IMR-90 (cell line): ENCODE data around the gene SRSF12. TPM values are rescaled to one million over a fixed set of nuclear protein-coding genes. Genes with fewer than 3 reads are reported as not detected.

Experiments
- ATAC-seq: fragments of 200-7000 bp; cut with Tn5 transposase; 2 replicates; pipeline ENCODE4 v1.9.1; 2020; ENCODE audit warnings: low read depth, mild to moderate bottlenecking, moderate library complexity
- BruUV-seq: library from RNA; stranded (reverse); fragments of 400-500 nt; replicated peaks from 2 replicates; lab custom pipeline; 2021; lab: Mats Ljungman, UMichigan
- CTCF ChIA-PET: fragments of 300-600 bp; formaldehyde crosslinking; extraction: SDS; loops from one replicate; lab custom pipeline; 2021; ENCODE audit warnings: antibody characterized with exemption; lab: Yijun Ruan, JAX
- POLR2A ChIA-PET: fragments of 300-600 bp; sonication (Branson Sonifier 250); formaldehyde crosslinking; loops from one replicate; lab custom pipeline; 2022; ENCODE audit warnings: antibody characterized with exemption; ENCODE audit not compliant: unreplicated experiment; lab: Charles Lee
- DNase-seq: peaks from one replicate; pipeline ENCODE4 v3.0.0; 2013
- H2AFZ ChIP-seq: replicated peaks from 2 replicates; pipeline ENCODE3; 2013; ENCODE audit warnings: low read length, mild to moderate bottlenecking; ENCODE audit not compliant: poor library complexity
- H2AK5ac ChIP-seq: 2 replicates; pipeline ENCODE4 v1.6.1; 2013; ENCODE audit warnings: low read depth, low read length, inconsistent platforms
- H2AK9ac ChIP-seq: replicated peaks from 2 replicates; pipeline ENCODE3; 2013; ENCODE audit warnings: mild to moderate bottlenecking, low read depth, low read length, moderate library complexity; ENCODE audit not compliant: poor library complexity
- H2BK120ac ChIP-seq: 2 replicates; pipeline ENCODE4 v1.6.1; 2013; ENCODE audit warnings: low read depth, low read length, inconsistent platforms
- H2BK15ac ChIP-seq: 3 replicates; pipeline ENCODE4 v1.6.1; 2013; ENCODE audit warnings: low read depth, low read length, inconsistent platforms
- H2BK20ac ChIP-seq: 2 replicates; pipeline ENCODE4 v1.6.1; 2013; ENCODE audit warnings: low read depth, mild to moderate bottlenecking, inconsistent platforms, low read length, moderate library complexity
- H2BK5ac ChIP-seq: 2 replicates; pipeline ENCODE4 v1.6.1; 2013; ENCODE audit warnings: mild to moderate bottlenecking, low read depth, low read length, inconsistent platforms; ENCODE audit not compliant: poor library complexity, severe bottlenecking
- H3K14ac ChIP-seq: replicated peaks from 2 replicates; pipeline ENCODE4 v1.6.1; 2013; ENCODE audit warnings: low read depth, low read length, inconsistent platforms
- H3K18ac ChIP-seq: 2 replicates; pipeline ENCODE4 v1.6.1; 2013; ENCODE audit warnings: low read depth, low read length, control low read depth
- H3K23ac ChIP-seq: 2 replicates; pipeline ENCODE4 v1.6.1; 2013; ENCODE audit warnings: low read depth, low read length, inconsistent platforms
- H3K27ac ChIP-seq: 2 replicates; pipeline ENCODE4 v1.5.1; 2013; ENCODE audit warnings: mild to moderate bottlenecking, control low read depth, low read length; ENCODE audit not compliant: insufficient read depth
- H3K27me3 ChIP-seq: 2 replicates; pipeline ENCODE4 v1.6.1; 2013; ENCODE audit warnings: low read length; ENCODE audit not compliant: control insufficient read depth, insufficient read depth
- H3K36me3 ChIP-seq: 2 replicates; pipeline ENCODE4 v1.6.1; 2013; ENCODE audit warnings: low read length, mixed read lengths; ENCODE audit not compliant: control insufficient read depth, insufficient read depth
- H3K4ac ChIP-seq: 2 replicates; pipeline ENCODE4 v1.6.1; 2013; ENCODE audit warnings: low read depth, low read length, inconsistent platforms
- H3K4me1 ChIP-seq: 2 replicates; pipeline ENCODE4 v1.6.1; 2013; ENCODE audit warnings: low read length, mixed read lengths; ENCODE audit not compliant: control insufficient read depth, insufficient read depth
- H3K4me2 ChIP-seq: 2 replicates; pipeline ENCODE4 v1.6.1; 2013; ENCODE audit warnings: low read depth, mild to moderate bottlenecking, control low read depth, low read length, moderate library complexity
- H3K4me3 ChIP-seq: 2 replicates; pipeline ENCODE4 v1.5.1; 2013; ENCODE audit warnings: low read depth, mild to moderate bottlenecking, control low read depth, low read length, moderate library complexity; ENCODE audit not compliant: insufficient read depth
- H3K56ac ChIP-seq: 2 replicates; pipeline ENCODE4 v1.6.1; 2013; ENCODE audit warnings: low read length, inconsistent platforms; ENCODE audit not compliant: insufficient read depth; ENCODE audit errors: extremely low read depth
- H3K79me1 ChIP-seq, 2 experiments: 2 replicates each; pipeline ENCODE4 v1.6.1; 2013; ENCODE audit warnings: low read length in 2 of 2, inconsistent platforms in 1 of 2, low read depth in 1 of 2
- H3K9ac ChIP-seq: 2 replicates; pipeline ENCODE4 v1.6.1; 2013; ENCODE audit warnings: low read depth, low read length, control low read depth
- H3K9me1 ChIP-seq: 2 replicates; pipeline ENCODE4 v1.6.1; 2013; ENCODE audit warnings: low read length, inconsistent platforms; ENCODE audit not compliant: insufficient read depth
- H3K9me3 ChIP-seq: 2 replicates; pipeline ENCODE4 v1.6.1; 2013; ENCODE audit warnings: low read length; ENCODE audit not compliant: control insufficient read depth, insufficient read depth
- H4K20me1 ChIP-seq: 2 replicates; pipeline ENCODE4 v1.6.1; 2013; ENCODE audit warnings: low read length, inconsistent platforms; ENCODE audit not compliant: insufficient read depth
- H4K5ac ChIP-seq: 2 replicates; pipeline ENCODE4 v1.6.1; 2013; ENCODE audit warnings: mild to moderate bottlenecking, low read depth, low read length, control low read depth
- H4K8ac ChIP-seq, 2 experiments: 2 replicates each; pipeline ENCODE4 v1.6.1; 2013; ENCODE audit warnings: low read depth in 2 of 2, low read length in 2 of 2, control low read depth in 1 of 2, inconsistent platforms in 1 of 2
- H4K91ac ChIP-seq: 2 replicates; pipeline ENCODE4 v1.6.1; 2013; ENCODE audit warnings: low read depth, low read length, inconsistent platforms; ENCODE audit not compliant: insufficient read depth
- CEBPB ChIP-seq: IDR thresholded peaks from 2 replicates; pipeline ENCODE4 v1.6.1; 2012; ENCODE audit warnings: low read depth, low read length, improper control_type of control experiment
- CHD1 ChIP-seq: IDR thresholded peaks from 2 replicates; pipeline ENCODE4 v1.6.1; 2012; ENCODE audit warnings: low read depth, low read length, improper control_type of control experiment
- FOS ChIP-seq: fragments of 150-350 bp; IDR thresholded peaks from 2 replicates; pipeline ENCODE4 v1.6.1; 2016; ENCODE audit warnings: low read depth, low read length
- MAFK ChIP-seq: IDR thresholded peaks from 2 replicates; pipeline ENCODE4 v1.6.1; 2012; ENCODE audit warnings: low read depth, low read length, improper control_type of control experiment
- MAZ ChIP-seq: IDR thresholded peaks from 2 replicates; pipeline ENCODE4 v1.6.1; 2012; ENCODE audit warnings: low read depth, mild to moderate bottlenecking, low read length, improper control_type of control experiment, moderate library complexity, borderline replicate concordance
- NFE2L2 ChIP-seq: fragments of 150-350 bp; IDR thresholded peaks from 2 replicates; pipeline ENCODE4 v1.6.1; 2016; ENCODE audit warnings: low read depth, mild to moderate bottlenecking, low read length
- POLR2A ChIP-seq: IDR thresholded peaks from 2 replicates; pipeline ENCODE4 v1.6.1; 2012; ENCODE audit warnings: mild to moderate bottlenecking, low read depth, low read length
- RAD21 ChIP-seq: IDR thresholded peaks from 2 replicates; pipeline ENCODE4 v1.6.1; 2012; ENCODE audit warnings: low read length, improper control_type of control experiment
- RCOR1 ChIP-seq: IDR thresholded peaks from 2 replicates; pipeline ENCODE4 v1.6.1; 2012; ENCODE audit warnings: mild to moderate bottlenecking, low read length, improper control_type of control experiment; ENCODE audit not compliant: insufficient replicate concordance
- RFX5 ChIP-seq: IDR thresholded peaks from 2 replicates; pipeline ENCODE4 v1.8.0; 2012; ENCODE audit warnings: low read depth, mild to moderate bottlenecking, low read length, moderate library complexity
- SMC3 ChIP-seq: fragments of 150-350 bp; IDR thresholded peaks from 2 replicates; pipeline ENCODE4 v1.6.1; 2016; ENCODE audit warnings: low read depth, mild to moderate bottlenecking, antibody characterized with exemption, low read length, moderate library complexity
- WGBS, 2 experiments: methylation state at CpG; one replicate each; pipeline versions ENCODE4 v1.1.5 to v1.1.7; 2013; ENCODE audit warnings: missing lambda C conversion rate in 2 of 2; ENCODE audit not compliant: insufficient read length in 1 of 2; ENCODE audit errors: extremely low coverage in 2 of 2; 5-methylcytosine and 5-hydroxymethylcytosine counted together
- dilution Hi-C: fragments of 300-500 bp; cut with HindIII; formaldehyde crosslinking; loops from one replicate; pipeline ENCODE4 v1.14.3; 2018; ENCODE audit warnings: low sequenced_read_pairs; ENCODE audit not compliant: unreplicated experiment
- in situ Hi-C: fragments of 300-500 bp; cut with MboI; formaldehyde crosslinking; loops from 3 replicates; pipeline ENCODE4 v1.14.3; 2019; ENCODE audit warnings: low sequenced_read_pairs, inconsistent platforms, mixed read lengths
- intact Hi-C: fragments of 100-400 bp; cut with micrococcal nuclease; formaldehyde crosslinking; loops from 2 replicates; pipeline ENCODE4 v1.10.0; 2022
- polyA plus RNA-seq, 3 experiments: library from polyadenylated mRNA; depleted of rRNA; stranded (reverse); fragments of >200 nt; gene quantifications; 2 replicates each; pipeline ENCODE4 v1.2.3, GENCODE V29; 2012; ENCODE audit warnings: low replicate concordance in 1 of 3
- total RNA-seq: library from RNA; depleted of rRNA; stranded (reverse); fragments of >200 nt; gene quantifications from 2 replicates; pipeline ENCODE4 v1.2.3, GENCODE V29; 2012
- TF ChIP-seq, protein P1 (sequence below): fragments of 150-350 bp; IDR thresholded peaks from 2 replicates; pipeline ENCODE4 v1.6.1; 2017; ENCODE audit warnings: mild to moderate bottlenecking, antibody characterized with exemption, low read length, low read depth
- TF ChIP-seq, protein P2 (sequence below): conservative IDR thresholded peaks from 2 replicates; pipeline ENCODE4 v1.5.1; 2012; ENCODE audit warnings: mild to moderate bottlenecking, low read depth, low read length, improper control_type of control experiment
- TF ChIP-seq, protein P3 (sequence below): fragments of 150-350 bp; IDR thresholded peaks from 2 replicates; pipeline ENCODE4 v1.6.1; 2016; ENCODE audit warnings: low read depth, mild to moderate bottlenecking, low read length, moderate library complexity, borderline replicate concordance

Gene SRSF12
- total and polyA plus RNA-seq, 2 of the 4 experiments (the other 2 are of a cell fraction): 0.21 to 0.36 TPM

DNA sequence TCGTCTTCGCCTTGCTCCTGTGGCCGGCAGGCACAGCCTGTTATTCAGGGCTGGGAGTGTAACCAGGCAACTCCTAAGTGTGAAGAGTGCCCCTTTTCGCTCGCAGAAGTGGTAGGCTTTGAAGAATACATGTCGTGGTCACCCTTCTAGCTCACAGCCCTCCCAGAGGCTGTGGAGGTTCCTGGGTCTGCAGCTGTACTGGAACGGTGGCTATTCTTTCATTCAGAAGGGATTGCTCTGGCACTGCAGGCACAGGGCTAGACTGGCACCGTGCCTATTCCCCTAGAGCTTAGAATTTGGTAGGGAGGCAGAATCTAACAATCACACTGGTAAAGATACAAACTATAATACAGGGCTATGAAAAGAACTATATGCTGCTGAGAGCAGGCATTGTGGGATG lies 1.1 kb upstream of the SRSF12 start:
- DNase-seq (no peak), ATAC-seq (no peak)
- H3K18ac ChIP-seq: no peak overlapping the region
- no peaks in the 10 kb centered on the region for H3K9me1 ChIP-seq
- no peak overlapping the region for H3K14ac ChIP-seq
- no peak overlapping the region for H2BK5ac ChIP-seq
- no peak overlapping the region for H3K4ac ChIP-seq
- no peaks in the 10 kb centered on the region for H3K36me3 ChIP-seq
- no peak for TF ChIP-seq CHD1
- TF ChIP-seq, protein P1, sequence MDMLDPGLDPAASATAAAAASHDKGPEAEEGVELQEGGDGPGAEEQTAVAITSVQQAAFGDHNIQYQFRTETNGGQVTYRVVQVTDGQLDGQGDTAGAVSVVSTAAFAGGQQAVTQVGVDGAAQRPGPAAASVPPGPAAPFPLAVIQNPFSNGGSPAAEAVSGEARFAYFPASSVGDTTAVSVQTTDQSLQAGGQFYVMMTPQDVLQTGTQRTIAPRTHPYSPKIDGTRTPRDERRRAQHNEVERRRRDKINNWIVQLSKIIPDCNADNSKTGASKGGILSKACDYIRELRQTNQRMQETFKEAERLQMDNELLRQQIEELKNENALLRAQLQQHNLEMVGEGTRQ: no peak
- no peak for TF ChIP-seq FOS
- TF ChIP-seq, protein P2, sequence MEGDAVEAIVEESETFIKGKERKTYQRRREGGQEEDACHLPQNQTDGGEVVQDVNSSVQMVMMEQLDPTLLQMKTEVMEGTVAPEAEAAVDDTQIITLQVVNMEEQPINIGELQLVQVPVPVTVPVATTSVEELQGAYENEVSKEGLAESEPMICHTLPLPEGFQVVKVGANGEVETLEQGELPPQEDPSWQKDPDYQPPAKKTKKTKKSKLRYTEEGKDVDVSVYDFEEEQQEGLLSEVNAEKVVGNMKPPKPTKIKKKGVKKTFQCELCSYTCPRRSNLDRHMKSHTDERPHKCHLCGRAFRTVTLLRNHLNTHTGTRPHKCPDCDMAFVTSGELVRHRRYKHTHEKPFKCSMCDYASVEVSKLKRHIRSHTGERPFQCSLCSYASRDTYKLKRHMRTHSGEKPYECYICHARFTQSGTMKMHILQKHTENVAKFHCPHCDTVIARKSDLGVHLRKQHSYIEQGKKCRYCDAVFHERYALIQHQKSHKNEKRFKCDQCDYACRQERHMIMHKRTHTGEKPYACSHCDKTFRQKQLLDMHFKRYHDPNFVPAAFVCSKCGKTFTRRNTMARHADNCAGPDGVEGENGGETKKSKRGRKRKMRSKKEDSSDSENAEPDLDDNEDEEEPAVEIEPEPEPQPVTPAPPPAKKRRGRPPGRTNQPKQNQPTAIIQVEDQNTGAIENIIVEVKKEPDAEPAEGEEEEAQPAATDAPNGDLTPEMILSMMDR: no peak
- TF ChIP-seq CEBPB: no peak
- no peak for TF ChIP-seq RFX5
- TF ChIP-seq NFE2L2: no peak
- TF ChIP-seq MAFK: no peak
- no peak for TF ChIP-seq RCOR1
- TF ChIP-seq RAD21: no peak
- no peak for TF ChIP-seq POLR2A
- TF ChIP-seq MAZ: no peak
- TF ChIP-seq, protein P3, sequence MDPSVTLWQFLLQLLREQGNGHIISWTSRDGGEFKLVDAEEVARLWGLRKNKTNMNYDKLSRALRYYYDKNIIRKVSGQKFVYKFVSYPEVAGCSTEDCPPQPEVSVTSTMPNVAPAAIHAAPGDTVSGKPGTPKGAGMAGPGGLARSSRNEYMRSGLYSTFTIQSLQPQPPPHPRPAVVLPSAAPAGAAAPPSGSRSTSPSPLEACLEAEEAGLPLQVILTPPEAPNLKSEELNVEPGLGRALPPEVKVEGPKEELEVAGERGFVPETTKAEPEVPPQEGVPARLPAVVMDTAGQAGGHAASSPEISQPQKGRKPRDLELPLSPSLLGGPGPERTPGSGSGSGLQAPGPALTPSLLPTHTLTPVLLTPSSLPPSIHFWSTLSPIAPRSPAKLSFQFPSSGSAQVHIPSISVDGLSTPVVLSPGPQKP: no peak
- TF ChIP-seq SMC3: no peak
- no peak overlapping the region for H3K56ac ChIP-seq
- no peaks in the 10 kb centered on the region for H3K79me1 ChIP-seq
- H3K9me3 ChIP-seq: no peaks in the 10 kb centered on the region
- CTCF ChIA-PET: no interaction called here
- BruUV-seq: no TSS peak
- H2BK120ac ChIP-seq: no peak overlapping the region
- H2AK5ac ChIP-seq: no peak overlapping the region
- dilution Hi-C loops (no loop called here), intact Hi-C loops (no loop called here), in situ Hi-C loops (no loop called here)
- H3K4me2 ChIP-seq: no peak overlapping the region
- H4K91ac ChIP-seq: no peak overlapping the region
- no CpG with 5 or more reads among the region's 8 CpGs for whole genome bisulfite sequencing, 2 experiments
- H3K23ac ChIP-seq: no peak overlapping the region
- H2BK20ac ChIP-seq: no peak overlapping the region
- H3K4me3 ChIP-seq: no peak overlapping the region
- H3K4me1 ChIP-seq: no peaks in the 10 kb centered on the region
- H2AK9ac ChIP-seq: no peak overlapping the region
- no peak overlapping the region for H2BK15ac ChIP-seq
- H4K5ac ChIP-seq: no peak overlapping the region
- H2AFZ ChIP-seq: no peak overlapping the region
- POLR2A ChIA-PET: no interaction called here
- H3K27ac ChIP-seq: no peak overlapping the region
- H3K9ac ChIP-seq: no peak overlapping the region
- H4K8ac ChIP-seq: no peak overlapping the region
- H3K27me3 ChIP-seq: peaks cover 11% of the 10 kb centered on the region
- H4K20me1 ChIP-seq: no peaks in the 10 kb centered on the region
